ENCODE data around the gene CYFIP1. TPM values are rescaled to one million over a fixed set of nuclear protein-coding genes. Genes with fewer than 3 reads are reported as not detected.

The CYFIP1 gene
- total RNA-seq, 1 experiment from 2014 or later, result 80.3 TPM

DNA sequence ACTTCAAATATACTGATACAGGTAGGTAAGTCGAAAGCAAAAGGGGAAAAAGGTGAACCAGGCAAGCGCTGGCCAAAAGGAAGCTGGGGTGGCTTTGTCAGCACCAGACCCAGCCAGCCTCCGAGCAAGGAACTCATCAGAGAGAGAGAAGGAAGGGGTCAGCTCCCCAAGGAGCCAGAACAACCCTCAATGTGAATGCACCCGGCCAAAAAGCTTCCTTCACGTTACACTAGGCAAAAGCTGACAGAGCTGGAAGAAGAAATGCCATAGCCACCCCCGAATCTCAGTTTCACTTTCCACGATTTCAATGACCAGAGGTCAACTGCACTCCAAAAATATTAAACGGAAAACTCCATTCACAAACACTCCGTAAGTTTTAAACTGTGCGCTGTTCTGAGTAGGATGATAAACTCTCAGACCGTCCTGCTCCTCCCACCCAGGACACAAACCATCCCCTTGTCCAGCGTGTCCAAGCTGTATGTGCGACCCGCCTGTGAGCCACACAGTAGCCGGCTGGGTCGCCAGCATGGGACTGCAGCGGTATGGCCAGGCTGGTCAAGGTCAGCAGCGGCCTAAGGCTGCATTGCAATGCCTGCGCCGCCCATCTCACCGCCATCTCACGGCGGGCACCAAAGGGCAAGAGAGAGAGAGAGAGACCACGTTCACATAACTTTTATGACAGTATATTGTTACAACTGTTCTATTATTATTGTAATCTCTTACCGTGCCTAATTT, 29.7 kb downstream of the CYFIP1 start:
- Histone ChIP-seq H3K4me3 (ENCODE audit: low read length) (no peak overlapping the region), H3F3A (ENCODE audit: low read length, unreplicated experiment) (no peaks in the 10 kb centered on the region), H3K27me3 (ENCODE audit: low read length) (no peaks in the 10 kb centered on the region), H4K20me1 (ENCODE audit: low read length) (peaks cover 7% of the 10 kb centered on the region; the same call in 1 of the 2 replicates), H3K9me3 (ENCODE audit: low read length) (no peaks in the 10 kb centered on the region), H3K9me2 (replicated peaks; ENCODE audit: low read length) (no peaks in the 10 kb centered on the region), H3K36me3 (ENCODE audit: low read depth, low read length) (no peaks in the 10 kb centered on the region; the same call in 1 of the 2 replicates), H3K4me1 (ENCODE audit: insufficient read depth, low read length) (no peaks in the 10 kb centered on the region), H3K9ac (ENCODE audit: low read length) (no peak overlapping the region), H3K79me2 (ENCODE audit: low read length) (peaks cover 85% of the 10 kb centered on the region), H2AFZ (ENCODE audit: low read length) (no peak overlapping the region), H3K4me2 (ENCODE audit: low read length) (no peak overlapping the region), H3K27ac (ENCODE audit: low read length) (no peak overlapping the region)
- ATAC-seq (no peak), DNase-seq (no peak)
- CTCF ChIA-PET, result no interaction called here
- no peak for TF ChIP-seq EZH2phosphoT487 (IDR thresholded peaks at IDR 0.05; ENCODE audit: borderline replicate concordance, low read length)
- no peak for TF ChIP-seq EZH2 (IDR thresholded peaks at IDR 0.05; ENCODE audit: low read length, unreplicated experiment)
- TF ChIP-seq, protein P1, sequence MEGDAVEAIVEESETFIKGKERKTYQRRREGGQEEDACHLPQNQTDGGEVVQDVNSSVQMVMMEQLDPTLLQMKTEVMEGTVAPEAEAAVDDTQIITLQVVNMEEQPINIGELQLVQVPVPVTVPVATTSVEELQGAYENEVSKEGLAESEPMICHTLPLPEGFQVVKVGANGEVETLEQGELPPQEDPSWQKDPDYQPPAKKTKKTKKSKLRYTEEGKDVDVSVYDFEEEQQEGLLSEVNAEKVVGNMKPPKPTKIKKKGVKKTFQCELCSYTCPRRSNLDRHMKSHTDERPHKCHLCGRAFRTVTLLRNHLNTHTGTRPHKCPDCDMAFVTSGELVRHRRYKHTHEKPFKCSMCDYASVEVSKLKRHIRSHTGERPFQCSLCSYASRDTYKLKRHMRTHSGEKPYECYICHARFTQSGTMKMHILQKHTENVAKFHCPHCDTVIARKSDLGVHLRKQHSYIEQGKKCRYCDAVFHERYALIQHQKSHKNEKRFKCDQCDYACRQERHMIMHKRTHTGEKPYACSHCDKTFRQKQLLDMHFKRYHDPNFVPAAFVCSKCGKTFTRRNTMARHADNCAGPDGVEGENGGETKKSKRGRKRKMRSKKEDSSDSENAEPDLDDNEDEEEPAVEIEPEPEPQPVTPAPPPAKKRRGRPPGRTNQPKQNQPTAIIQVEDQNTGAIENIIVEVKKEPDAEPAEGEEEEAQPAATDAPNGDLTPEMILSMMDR (conservative IDR thresholded peaks at IDR 0.05; ENCODE audit: low read depth, low read length), result no peak
- intact Hi-C loops (cut with micrococcal nuclease), result no loop called here
- no TSS peak for BruUV-seq (replicated peaks)
- POLR2A ChIA-PET (ENCODE audit: unreplicated experiment), result no interaction called here

GRCh38 chr15:22949074-22949547, 31.1 kb downstream of the CYFIP1 start:
- ATAC-seq, result peak; percentile 87
- Histone ChIP-seq H3K27me3 (ENCODE audit: low read length) (no peaks in the 10 kb centered on the region), H3K9me2 (replicated peaks; ENCODE audit: low read length) (no peaks in the 10 kb centered on the region), H3K9me3 (ENCODE audit: low read length) (no peaks in the 10 kb centered on the region), H2AFZ (ENCODE audit: low read length) (no peak overlapping the region), H3K79me2 (ENCODE audit: low read length) (peaks cover 72% of the 10 kb centered on the region), H4K20me1 (ENCODE audit: low read length) (peaks cover 7% of the 10 kb centered on the region; the same call in 1 of the 2 replicates), H3K9ac (ENCODE audit: low read length) (no peak overlapping the region), H3K36me3 (ENCODE audit: low read depth, low read length) (no peaks in the 10 kb centered on the region; the same call in 1 of the 2 replicates), H3K4me1 (ENCODE audit: insufficient read depth, low read length) (no peaks in the 10 kb centered on the region), H3K4me3 (ENCODE audit: low read length) (no peak overlapping the region), H3K4me2 (ENCODE audit: low read length) (peak overlapping the region; percentile 23; the same call in 1 of the 2 replicates), H3F3A (ENCODE audit: low read length, unreplicated experiment) (no peaks in the 10 kb centered on the region), H3K27ac (ENCODE audit: low read length) (no peak overlapping the region)
- DNase-seq, result peak; percentile 26
- no peak for TF ChIP-seq EZH2 (IDR thresholded peaks at IDR 0.05; ENCODE audit: low read length, unreplicated experiment)
- no peak for TF ChIP-seq EZH2phosphoT487 (IDR thresholded peaks at IDR 0.05; ENCODE audit: borderline replicate concordance, low read length)
- TF ChIP-seq, protein P1 (conservative IDR thresholded peaks at IDR 0.05; ENCODE audit: low read depth, low read length), result no peak
- intact Hi-C loops (cut with micrococcal nuclease), result no loop called here
- CTCF ChIA-PET, result no interaction called here
- POLR2A ChIA-PET (ENCODE audit: unreplicated experiment), result no interaction called here
- BruUV-seq (replicated peaks), result no TSS peak

GRCh38 chr15:22948056-22948455, 32.1 kb downstream of the CYFIP1 start:
- no peak overlapping the region for H3K27ac ChIP-seq (ENCODE audit: low read length)
- DNase-seq (no peak), ATAC-seq (no peak)
- H3K9ac ChIP-seq (ENCODE audit: low read length), result no peak overlapping the region
- H2AFZ ChIP-seq (ENCODE audit: low read length), result no peak overlapping the region
- no peaks in the 10 kb centered on the region for H3F3A ChIP-seq (ENCODE audit: low read length, unreplicated experiment)
- intact Hi-C loops (cut with micrococcal nuclease), result no loop called here
- no peaks in the 10 kb centered on the region for H3K9me2 ChIP-seq (replicated peaks; ENCODE audit: low read length)
- no peaks in the 10 kb centered on the region for H3K27me3 ChIP-seq (ENCODE audit: low read length)
- H3K4me3 ChIP-seq (ENCODE audit: low read length), result no peak overlapping the region
- no peaks in the 10 kb centered on the region for H3K9me3 ChIP-seq (ENCODE audit: low read length)
- peaks cover 63% of the 10 kb centered on the region for H3K79me2 ChIP-seq (ENCODE audit: low read length)
- no peak for TF ChIP-seq EZH2phosphoT487 (IDR thresholded peaks at IDR 0.05; ENCODE audit: borderline replicate concordance, low read length)
- TF ChIP-seq, protein P1 (conservative IDR thresholded peaks at IDR 0.05; ENCODE audit: low read depth, low read length), result no peak
- TF ChIP-seq EZH2 (IDR thresholded peaks at IDR 0.05; ENCODE audit: low read length, unreplicated experiment), result no peak
- H3K4me2 ChIP-seq (ENCODE audit: low read length), result no peak overlapping the region
- peaks cover 7% of the 10 kb centered on the region; the same call in 1 of the 2 replicates for H4K20me1 ChIP-seq (ENCODE audit: low read length)
- no peaks in the 10 kb centered on the region for H3K4me1 ChIP-seq (ENCODE audit: insufficient read depth, low read length)
- H3K36me3 ChIP-seq (ENCODE audit: low read depth, low read length), result peaks cover 6% of the 10 kb centered on the region; the same call in 1 of the 2 replicates
- BruUV-seq (replicated peaks), result no TSS peak
- POLR2A ChIA-PET (ENCODE audit: unreplicated experiment), result no interaction called here
- CTCF ChIA-PET, result no interaction called here

Measured in PC-3 (cell line).